Activated CD4-positive, alpha-beta T cell treated with anti-CD3 and anti-CD28 coated beads for 24 hours (primary cell): Measurements from ENCODE around the gene AP2B1.

Experiments used
- DNase-seq, 2 donors: peaks; one replicate each; pipeline ENCODE4 v3.0.0-alpha.2; 2020; ENCODE audit warnings: low read depth in 2 of 2

The AP2B1 gene

GRCh38 chr17:35769895-35770486, 182.9 kb downstream of the AP2B1 start:
- no peak for DNase-seq

GRCh38 chr17:35773129-35773528, 186.0 kb downstream of the AP2B1 start:
- DNase-seq: no peak

- DNase-seq: no peak
These were observed 186.7 kb downstream of the AP2B1 start for GRCh38 chr17:35773679-35774425.

GRCh38 chr17:35774499-35774898, 187.4 kb downstream of the AP2B1 start:
- DNase-seq: no peak

- no peak for DNase-seq
These were observed 187.9 kb downstream of the AP2B1 start for GRCh38 chr17:35775039-35775438.

GRCh38 chr17:35775583-35775982, 188.5 kb downstream of the AP2B1 start:
- no peak for DNase-seq
